B cell (primary cell): ENCODE data around the gene KNTC1.

ENCODE experiments used
- EZH2 ChIP-seq: IDR thresholded peaks from 2 replicates; pipeline ENCODE4 v1.6.1; 2012; ENCODE audit warnings: borderline replicate concordance, low read depth, mild to moderate bottlenecking, moderate library complexity, low read length; ENCODE audit not compliant: insufficient read depth, poor library complexity, severe bottlenecking
- TF ChIP-seq, protein P1 (sequence below): fragments of 200-600 bp; IDR thresholded peaks from one replicate; pipeline ENCODE4 v1.8.0; 2022; ENCODE audit warnings: antibody characterized with exemption, mild to moderate bottlenecking

DNA sequence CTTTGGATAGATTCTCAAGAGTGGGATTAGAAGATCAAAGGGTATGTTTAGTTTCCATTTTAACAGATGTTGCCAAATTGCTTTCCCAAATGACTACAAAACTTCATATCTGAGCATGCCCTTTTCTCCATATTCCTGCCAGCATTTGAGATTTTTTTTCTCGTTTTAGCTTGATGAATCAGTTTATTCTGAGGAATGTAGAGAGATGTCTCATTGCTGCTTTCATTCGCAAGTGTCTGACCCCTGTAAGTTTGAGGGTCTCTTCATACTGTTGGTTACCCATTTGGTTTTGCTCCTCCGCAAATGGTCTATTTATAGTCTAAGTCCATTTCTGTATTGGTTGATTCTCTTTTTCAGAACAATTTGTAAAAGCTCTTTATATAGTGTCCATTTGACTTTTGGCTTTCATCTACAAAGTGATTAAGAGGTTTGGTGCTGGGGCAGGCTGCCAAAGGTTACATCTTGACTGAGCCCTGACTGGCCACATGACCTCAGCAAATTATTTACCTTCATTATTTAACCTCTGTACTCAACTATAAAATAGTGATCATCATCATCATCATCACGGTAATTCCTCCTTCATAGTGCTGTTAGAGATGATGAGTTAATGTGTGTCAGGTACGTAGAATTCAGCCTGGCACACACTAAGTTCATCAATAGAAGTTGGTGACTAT lies 142.5 kb downstream of the KNTC1 start:
- TF ChIP-seq, protein P1, sequence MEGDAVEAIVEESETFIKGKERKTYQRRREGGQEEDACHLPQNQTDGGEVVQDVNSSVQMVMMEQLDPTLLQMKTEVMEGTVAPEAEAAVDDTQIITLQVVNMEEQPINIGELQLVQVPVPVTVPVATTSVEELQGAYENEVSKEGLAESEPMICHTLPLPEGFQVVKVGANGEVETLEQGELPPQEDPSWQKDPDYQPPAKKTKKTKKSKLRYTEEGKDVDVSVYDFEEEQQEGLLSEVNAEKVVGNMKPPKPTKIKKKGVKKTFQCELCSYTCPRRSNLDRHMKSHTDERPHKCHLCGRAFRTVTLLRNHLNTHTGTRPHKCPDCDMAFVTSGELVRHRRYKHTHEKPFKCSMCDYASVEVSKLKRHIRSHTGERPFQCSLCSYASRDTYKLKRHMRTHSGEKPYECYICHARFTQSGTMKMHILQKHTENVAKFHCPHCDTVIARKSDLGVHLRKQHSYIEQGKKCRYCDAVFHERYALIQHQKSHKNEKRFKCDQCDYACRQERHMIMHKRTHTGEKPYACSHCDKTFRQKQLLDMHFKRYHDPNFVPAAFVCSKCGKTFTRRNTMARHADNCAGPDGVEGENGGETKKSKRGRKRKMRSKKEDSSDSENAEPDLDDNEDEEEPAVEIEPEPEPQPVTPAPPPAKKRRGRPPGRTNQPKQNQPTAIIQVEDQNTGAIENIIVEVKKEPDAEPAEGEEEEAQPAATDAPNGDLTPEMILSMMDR: no peak
- no peak for TF ChIP-seq EZH2
